GM21360 (cell line): ENCODE results near the gene C1QTNF9B.
"Not testable (repeated sequence)": the region's sequence is repeated elsewhere in the genome, so short reads cannot be mapped to it uniquely, and the experiment has no call there.

Source experiments
- ATAC-seq: cut with Tn5 transposase; IDR thresholded peaks from one replicate; pipeline ENCODE4 v1.9.1; 2021; ENCODE audit warnings: mild to moderate bottlenecking, moderate library complexity; ENCODE audit not compliant: unreplicated experiment

C1QTNF9B gene

GRCh38 chr13:23897452-23897919 is at the start of gene C1QTNF9B:
Gene C1QTNF9B, minus strand, starts transcription at chr13:23897502.
- ATAC-seq: not testable (repeated sequence)

- ATAC-seq: no peak
These were observed 49.6 kb upstream of the C1QTNF9B start for GRCh38 chr13:23946900-23947299.

GRCh38 chr13:23946067-23946466 is 48.8 kb upstream of the C1QTNF9B start:
- no peak for ATAC-seq

GRCh38 chr13:23945612-23946011 is 48.3 kb upstream of the C1QTNF9B start:
- no peak for ATAC-seq

- ATAC-seq: no peak
These were observed 43.9 kb upstream of the C1QTNF9B start for GRCh38 chr13:23941211-23941610.

GRCh38 chr13:23939666-23940065 is 42.4 kb upstream of the C1QTNF9B start:
- ATAC-seq: not testable (repeated sequence)

GRCh38 chr13:23934520-23934919 is 37.2 kb upstream of the C1QTNF9B start:
- no peak for ATAC-seq

GRCh38 chr13:23928985-23929384 is 31.7 kb upstream of the C1QTNF9B start:
- ATAC-seq: no peak

- no peak for ATAC-seq
These were observed 25.7 kb upstream of the C1QTNF9B start for GRCh38 chr13:23923031-23923430.

- ATAC-seq: no peak
These were observed 25.0 kb upstream of the C1QTNF9B start for GRCh38 chr13:23922005-23922932.

- ATAC-seq: no peak
These were observed 24.2 kb upstream of the C1QTNF9B start for GRCh38 chr13:23921451-23921888.

- no peak for ATAC-seq
These were observed 21.7 kb upstream of the C1QTNF9B start for GRCh38 chr13:23919006-23919405.

GRCh38 chr13:23918208-23918607 is 20.9 kb upstream of the C1QTNF9B start:
- ATAC-seq: no peak

GRCh38 chr13:23915308-23915707 is 18.0 kb upstream of the C1QTNF9B start:
- ATAC-seq: no peak

GRCh38 chr13:23912469-23912868 is 15.2 kb upstream of the C1QTNF9B start:
- ATAC-seq: no peak

- no peak for ATAC-seq
These were observed 12.3 kb upstream of the C1QTNF9B start for GRCh38 chr13:23909606-23910005.

GRCh38 chr13:23905766-23906165 is 8.5 kb upstream of the C1QTNF9B start:
- ATAC-seq: no peak

GRCh38 chr13:23903906-23904280 is 6.6 kb upstream of the C1QTNF9B start:
- ATAC-seq: no peak

GRCh38 chr13:23902975-23903905 is 5.9 kb upstream of the C1QTNF9B start:
- ATAC-seq: no peak

- no peak for ATAC-seq
These were observed 4.1 kb upstream of the C1QTNF9B start for GRCh38 chr13:23901365-23901764.

GRCh38 chr13:23899555-23899954 is 2.3 kb upstream of the C1QTNF9B start:
- ATAC-seq: no peak
